Measurements from ENCODE around the gene GRIFIN.

The GRIFIN gene

GRCh38 chr7:2446676-2447075 is 29.5 kb downstream of the GRIFIN start:
- Mint-ChIP-seq H3K9me3 (no peaks in the 10 kb centered on the region), H3K27me3 (no peaks in the 10 kb centered on the region), H3K36me3 (no peaks in the 10 kb centered on the region), H3K4me1 (peaks cover 12% of the 10 kb centered on the region), H3K4me3 (no peak overlapping the region), H3K27ac (no peak overlapping the region)
- no peak for ATAC-seq

GRCh38 chr7:2445898-2446555 is 30.2 kb downstream of the GRIFIN start:
- ATAC-seq = no peak
- Mint-ChIP-seq H3K9me3 (no peaks in the 10 kb centered on the region), H3K4me3 (no peak overlapping the region), H3K36me3 (no peaks in the 10 kb centered on the region), H3K27ac (no peak overlapping the region), H3K4me1 (peaks cover 7% of the 10 kb centered on the region), H3K27me3 (no peaks in the 10 kb centered on the region)

GRCh38 chr7:2445047-2445446 is 31.2 kb downstream of the GRIFIN start:
- H3K4me3 Mint-ChIP-seq = no peak overlapping the region
- H3K27ac Mint-ChIP-seq = no peak overlapping the region
- no peaks in the 10 kb centered on the region for H3K9me3 Mint-ChIP-seq
- no peaks in the 10 kb centered on the region for H3K36me3 Mint-ChIP-seq
- no peak for ATAC-seq
- no peaks in the 10 kb centered on the region for H3K27me3 Mint-ChIP-seq
- H3K4me1 Mint-ChIP-seq = peaks cover 7% of the 10 kb centered on the region

- H3K4me3 Mint-ChIP-seq = no peak overlapping the region
These were observed 31.7 kb downstream of the GRIFIN start for GRCh38 chr7:2444476-2444875.

GRCh38 chr7:2443491-2443890 is 32.7 kb downstream of the GRIFIN start:
- H3K4me1 Mint-ChIP-seq = peaks cover 7% of the 10 kb centered on the region
- no peak overlapping the region for H3K4me3 Mint-ChIP-seq
- no peak overlapping the region for H3K27ac Mint-ChIP-seq
- H3K9me3 Mint-ChIP-seq = no peaks in the 10 kb centered on the region
- no peak for ATAC-seq
- H3K36me3 Mint-ChIP-seq = peaks cover 6% of the 10 kb centered on the region
- no peaks in the 10 kb centered on the region for H3K27me3 Mint-ChIP-seq

More at GRCh38 chr7:2444476-2444875, 31.7 kb downstream of the GRIFIN start:
- H3K9me3 Mint-ChIP-seq = no peaks in the 10 kb centered on the region
- H3K36me3 Mint-ChIP-seq = no peaks in the 10 kb centered on the region
- ATAC-seq = no peak
- no peak overlapping the region for H3K27ac Mint-ChIP-seq
- no peaks in the 10 kb centered on the region for H3K27me3 Mint-ChIP-seq
- peaks cover 7% of the 10 kb centered on the region for H3K4me1 Mint-ChIP-seq

GRCh38 chr7:2441430-2442058 is 34.7 kb downstream of the GRIFIN start:
- Mint-ChIP-seq H3K9me3 (no peaks in the 10 kb centered on the region), H3K36me3 (peaks cover 6% of the 10 kb centered on the region), H3K4me1 (peaks cover 7% of the 10 kb centered on the region), H3K27me3 (no peaks in the 10 kb centered on the region), H3K4me3 (no peak overlapping the region), H3K27ac (no peak overlapping the region)
- ATAC-seq = no peak

GRCh38 chr7:2440608-2441245 is 35.5 kb downstream of the GRIFIN start:
- Mint-ChIP-seq H3K27me3 (no peaks in the 10 kb centered on the region), H3K9me3 (no peaks in the 10 kb centered on the region)
- ATAC-seq = no peak

GRCh38 chr7:2438775-2439174 is 37.4 kb downstream of the GRIFIN start:
- H3K9me3 Mint-ChIP-seq = no peaks in the 10 kb centered on the region
- no peaks in the 10 kb centered on the region for H3K27me3 Mint-ChIP-seq
- peaks cover 13% of the 10 kb centered on the region for H3K36me3 Mint-ChIP-seq
- no peak for ATAC-seq
- H3K4me1 Mint-ChIP-seq = peaks cover 7% of the 10 kb centered on the region
- no peak overlapping the region for H3K27ac Mint-ChIP-seq
- no peak overlapping the region for H3K4me3 Mint-ChIP-seq

More at GRCh38 chr7:2440608-2441245, 35.5 kb downstream of the GRIFIN start:
- Mint-ChIP-seq H3K36me3 (peaks cover 8% of the 10 kb centered on the region), H3K27ac (no peak overlapping the region), H3K4me1 (peaks cover 7% of the 10 kb centered on the region), H3K4me3 (no peak overlapping the region)

- H3K4me3 Mint-ChIP-seq = no peak overlapping the region
- H3K9me3 Mint-ChIP-seq = no peaks in the 10 kb centered on the region
- no peak for ATAC-seq
- peaks cover 13% of the 10 kb centered on the region for H3K36me3 Mint-ChIP-seq
- no peak overlapping the region for H3K27ac Mint-ChIP-seq
- no peaks in the 10 kb centered on the region for H3K27me3 Mint-ChIP-seq
- H3K4me1 Mint-ChIP-seq = peaks cover 7% of the 10 kb centered on the region
These were observed 38.0 kb downstream of the GRIFIN start for GRCh38 chr7:2438186-2438585.

- H3K4me1 Mint-ChIP-seq = peaks cover 7% of the 10 kb centered on the region
- peaks cover 13% of the 10 kb centered on the region for H3K36me3 Mint-ChIP-seq
- no peaks in the 10 kb centered on the region for H3K27me3 Mint-ChIP-seq
- H3K9me3 Mint-ChIP-seq = no peaks in the 10 kb centered on the region
- ATAC-seq = no peak
- no peak overlapping the region for H3K4me3 Mint-ChIP-seq
- H3K27ac Mint-ChIP-seq = no peak overlapping the region
These were observed 38.6 kb downstream of the GRIFIN start for GRCh38 chr7:2437537-2438148.

- no peaks in the 10 kb centered on the region for H3K9me3 Mint-ChIP-seq
- peaks cover 6% of the 10 kb centered on the region for H3K4me1 Mint-ChIP-seq
- H3K36me3 Mint-ChIP-seq = peaks cover 13% of the 10 kb centered on the region
- no peak for ATAC-seq
- no peaks in the 10 kb centered on the region for H3K27me3 Mint-ChIP-seq
- H3K4me3 Mint-ChIP-seq = no peak overlapping the region
- H3K27ac Mint-ChIP-seq = no peak overlapping the region
These were observed 39.1 kb downstream of the GRIFIN start for GRCh38 chr7:2437136-2437535.

- Mint-ChIP-seq H3K36me3 (peaks cover 17% of the 10 kb centered on the region), H3K4me3 (no peak overlapping the region), H3K9me3 (no peaks in the 10 kb centered on the region), H3K27me3 (no peaks in the 10 kb centered on the region), H3K4me1 (no peaks in the 10 kb centered on the region), H3K27ac (no peak overlapping the region)
- ATAC-seq = no peak
These were observed 39.7 kb downstream of the GRIFIN start for GRCh38 chr7:2436341-2437104.

GRCh38 chr7:2435146-2435545 is 41.1 kb downstream of the GRIFIN start:
- Mint-ChIP-seq H3K27ac (no peak overlapping the region), H3K4me1 (no peaks in the 10 kb centered on the region), H3K9me3 (peaks cover 5% of the 10 kb centered on the region), H3K27me3 (no peaks in the 10 kb centered on the region), H3K4me3 (no peak overlapping the region), H3K36me3 (peaks cover 28% of the 10 kb centered on the region)
- ATAC-seq = no peak

GRCh38 chr7:2433713-2434550 is 42.3 kb downstream of the GRIFIN start:
- H3K4me1 Mint-ChIP-seq = peaks cover 4% of the 10 kb centered on the region
- no peak overlapping the region for H3K4me3 Mint-ChIP-seq
- H3K27ac Mint-ChIP-seq = no peak overlapping the region
- H3K36me3 Mint-ChIP-seq = peaks cover 34% of the 10 kb centered on the region
- no peaks in the 10 kb centered on the region for H3K27me3 Mint-ChIP-seq
- peaks cover 5% of the 10 kb centered on the region for H3K9me3 Mint-ChIP-seq
- ATAC-seq = no peak
